Stimulated activated CD8-positive, alpha-beta memory T cell treated with anti-CD3 and anti-CD28 coated beads, Interleukin-15, amount 100 ng/mL, for 48 hours (primary cell): ENCODE results near the gene GGACT.

Experiments used
- DNase-seq, 2 donors: peaks; one replicate each; pipeline ENCODE4 v3.0.0-alpha.2; 2020; ENCODE audit warnings: low read depth in 2 of 2

The GGACT gene

GRCh38 chr13:100513171-100513570 lies 75.4 kb downstream of the GGACT start:
- DNase-seq = no peak

- DNase-seq = no peak
Measured at GRCh38 chr13:100512422-100512821, 76.2 kb downstream of the GGACT start.

GRCh38 chr13:100511466-100511865 lies 77.1 kb downstream of the GGACT start:
- no peak for DNase-seq

- DNase-seq = no peak
Measured at GRCh38 chr13:100510208-100510957, 78.2 kb downstream of the GGACT start.

GRCh38 chr13:100508996-100509395 lies 79.6 kb downstream of the GGACT start:
- no peak for DNase-seq

- no peak for DNase-seq
Measured at GRCh38 chr13:100508455-100508854, 80.1 kb downstream of the GGACT start.

GRCh38 chr13:100506600-100507422 lies 81.8 kb downstream of the GGACT start:
- DNase-seq = no peak

- peak; percentile 8 to 40 for DNase-seq
Measured at GRCh38 chr13:100506154-100506553, 82.4 kb downstream of the GGACT start.

GRCh38 chr13:100503622-100504021 lies 85.0 kb downstream of the GGACT start:
- DNase-seq = no peak

GRCh38 chr13:100502446-100502845 lies 86.1 kb downstream of the GGACT start:
- DNase-seq = no peak

GRCh38 chr13:100497389-100497788 lies 91.2 kb downstream of the GGACT start:
- DNase-seq = no peak

- no peak for DNase-seq
Measured at GRCh38 chr13:100495455-100495854, 93.1 kb downstream of the GGACT start.

- no peak for DNase-seq
Measured at GRCh38 chr13:100493418-100493817, 95.2 kb downstream of the GGACT start.

- DNase-seq = no peak
Measured at GRCh38 chr13:100491164-100491842, 97.3 kb downstream of the GGACT start.

GRCh38 chr13:100490692-100491091 lies 97.9 kb downstream of the GGACT start:
- DNase-seq = no peak

GRCh38 chr13:100485265-100485664 lies 103.3 kb downstream of the GGACT start:
- no peak for DNase-seq

GRCh38 chr13:100484702-100485101 lies 103.9 kb downstream of the GGACT start:
- DNase-seq = no peak

- no peak for DNase-seq
Measured at GRCh38 chr13:100483841-100484381, 104.7 kb downstream of the GGACT start.

- DNase-seq = no peak
Measured at GRCh38 chr13:100483139-100483538, 105.5 kb downstream of the GGACT start.

GRCh38 chr13:100480676-100481075 lies 107.9 kb downstream of the GGACT start:
- no peak for DNase-seq
